GM13976 (cell line): ENCODE results near the gene F2RL3.

Experiments
- DNase-seq: peaks from one replicate; pipeline ENCODE4 v3.0.0; 2012; ENCODE audit warnings: low spot score
- in situ Hi-C: fragments of 300-500 bp; cut with MboI; formaldehyde crosslinking; loops from one replicate; pipeline ENCODE4 v1.12.0; 2022; ENCODE audit warnings: low sequenced_read_pairs, mixed read lengths, inconsistent platforms; ENCODE audit not compliant: unreplicated experiment
- TF ChIP-seq, protein P1 (sequence below): IDR thresholded peaks from 2 replicates; pipeline ENCODE4 v1.5.1; 2012; ENCODE audit warnings: borderline replicate concordance, mild to moderate bottlenecking; ENCODE audit not compliant: insufficient read depth; ENCODE audit errors: extremely low read depth, missing control alignments, control extremely low read depth

Gene F2RL3

DNA sequence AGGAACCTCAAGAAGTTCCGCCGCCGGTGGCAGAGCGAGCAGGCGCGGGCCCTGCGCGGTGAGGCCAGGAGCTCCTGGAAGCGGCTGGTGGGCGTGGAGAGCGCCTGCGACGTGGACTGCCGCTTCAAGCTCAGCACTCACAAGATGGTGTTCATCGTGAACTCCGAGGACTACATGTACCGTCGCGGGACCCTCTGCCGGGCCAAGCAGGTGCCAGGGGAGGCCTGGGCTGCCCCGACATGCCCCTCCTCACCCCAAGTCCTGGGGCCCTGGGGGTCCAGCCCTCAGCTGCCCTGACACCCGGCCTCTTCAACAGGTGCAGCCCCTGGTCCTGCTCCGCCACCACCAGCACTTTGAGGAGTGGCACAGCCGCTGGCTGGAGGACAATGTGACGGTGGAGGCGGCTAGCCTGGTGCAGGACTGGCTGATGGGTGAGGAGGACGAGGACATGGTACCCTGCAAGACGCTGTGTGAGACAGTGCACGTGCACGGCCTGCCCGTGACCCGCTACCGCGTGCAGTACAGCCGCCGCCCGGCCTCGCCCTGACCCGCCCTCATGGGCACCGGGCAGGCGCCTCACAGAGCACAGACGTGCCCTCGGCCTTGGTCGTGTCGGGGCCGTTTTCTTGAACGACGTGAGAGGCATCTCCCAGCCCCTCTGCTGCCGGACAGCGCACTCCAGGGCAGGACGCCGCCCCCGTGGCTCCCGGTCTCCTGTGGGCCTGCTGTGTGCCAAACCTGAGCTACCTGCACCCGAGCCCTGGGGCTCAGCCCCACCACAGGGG is 10.4 kb upstream of the F2RL3 start:
- in situ Hi-C loops = no loop called here
- TF ChIP-seq, protein P1, sequence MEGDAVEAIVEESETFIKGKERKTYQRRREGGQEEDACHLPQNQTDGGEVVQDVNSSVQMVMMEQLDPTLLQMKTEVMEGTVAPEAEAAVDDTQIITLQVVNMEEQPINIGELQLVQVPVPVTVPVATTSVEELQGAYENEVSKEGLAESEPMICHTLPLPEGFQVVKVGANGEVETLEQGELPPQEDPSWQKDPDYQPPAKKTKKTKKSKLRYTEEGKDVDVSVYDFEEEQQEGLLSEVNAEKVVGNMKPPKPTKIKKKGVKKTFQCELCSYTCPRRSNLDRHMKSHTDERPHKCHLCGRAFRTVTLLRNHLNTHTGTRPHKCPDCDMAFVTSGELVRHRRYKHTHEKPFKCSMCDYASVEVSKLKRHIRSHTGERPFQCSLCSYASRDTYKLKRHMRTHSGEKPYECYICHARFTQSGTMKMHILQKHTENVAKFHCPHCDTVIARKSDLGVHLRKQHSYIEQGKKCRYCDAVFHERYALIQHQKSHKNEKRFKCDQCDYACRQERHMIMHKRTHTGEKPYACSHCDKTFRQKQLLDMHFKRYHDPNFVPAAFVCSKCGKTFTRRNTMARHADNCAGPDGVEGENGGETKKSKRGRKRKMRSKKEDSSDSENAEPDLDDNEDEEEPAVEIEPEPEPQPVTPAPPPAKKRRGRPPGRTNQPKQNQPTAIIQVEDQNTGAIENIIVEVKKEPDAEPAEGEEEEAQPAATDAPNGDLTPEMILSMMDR = no peak
- no peak for DNase-seq

DNA sequence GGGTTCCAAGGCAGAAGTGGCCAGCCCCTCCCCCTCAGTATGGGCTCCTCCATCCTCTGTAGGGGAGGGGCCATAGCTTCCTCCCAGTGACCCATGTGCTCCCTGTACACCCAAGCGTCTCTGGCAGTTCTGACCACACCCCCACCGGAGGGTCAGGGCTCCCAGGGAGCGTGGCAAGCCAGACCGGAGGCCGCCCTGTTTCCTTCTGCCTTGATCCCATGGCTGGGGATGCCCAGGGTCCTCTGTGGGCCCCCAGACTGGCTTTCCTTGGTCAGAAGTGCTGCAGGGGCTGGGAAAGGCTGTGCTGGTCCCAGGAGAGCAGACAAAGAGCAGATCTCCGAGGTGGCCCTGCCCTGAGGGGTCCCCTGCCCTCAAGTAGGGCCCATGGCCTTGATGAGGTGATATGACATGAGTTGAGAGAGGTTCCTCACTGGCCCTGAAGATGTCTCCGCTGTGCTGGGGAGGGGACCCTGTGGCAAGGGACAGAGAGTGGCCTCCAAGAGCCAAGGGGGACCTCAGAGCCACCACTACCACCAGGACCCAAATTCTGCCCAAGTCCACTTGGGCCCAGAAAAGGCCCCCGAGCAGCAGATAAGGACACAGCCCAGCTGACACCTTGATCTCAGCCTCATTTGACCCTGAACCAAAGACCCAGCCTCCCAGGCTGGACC is 7.8 kb upstream of the F2RL3 start:
- in situ Hi-C loops = no loop called here
- DNase-seq = no peak
- TF ChIP-seq, protein P1 = no peak

DNA sequence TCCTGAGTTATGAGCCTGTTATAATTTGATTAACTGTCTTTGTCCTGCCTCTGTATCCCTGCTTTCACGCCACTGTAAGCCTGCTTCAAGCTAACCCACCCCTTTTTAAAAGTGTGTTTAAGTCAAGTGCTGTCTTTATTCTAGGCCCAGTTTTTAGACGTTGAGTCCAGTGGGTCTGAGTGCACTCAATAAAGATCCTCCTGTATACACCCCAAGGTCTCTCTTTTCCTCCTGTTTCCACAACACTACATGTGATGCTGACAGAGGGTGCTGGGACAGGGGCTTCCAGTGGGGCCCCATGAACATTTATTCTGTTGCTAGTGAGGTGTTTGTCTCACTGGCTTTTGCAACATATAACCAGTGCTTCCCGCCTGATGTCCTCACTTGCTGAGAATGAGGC is 6.7 kb upstream of the F2RL3 start:
- TF ChIP-seq, protein P1 = no peak
- in situ Hi-C loops = no loop called here
- no peak for DNase-seq

DNA sequence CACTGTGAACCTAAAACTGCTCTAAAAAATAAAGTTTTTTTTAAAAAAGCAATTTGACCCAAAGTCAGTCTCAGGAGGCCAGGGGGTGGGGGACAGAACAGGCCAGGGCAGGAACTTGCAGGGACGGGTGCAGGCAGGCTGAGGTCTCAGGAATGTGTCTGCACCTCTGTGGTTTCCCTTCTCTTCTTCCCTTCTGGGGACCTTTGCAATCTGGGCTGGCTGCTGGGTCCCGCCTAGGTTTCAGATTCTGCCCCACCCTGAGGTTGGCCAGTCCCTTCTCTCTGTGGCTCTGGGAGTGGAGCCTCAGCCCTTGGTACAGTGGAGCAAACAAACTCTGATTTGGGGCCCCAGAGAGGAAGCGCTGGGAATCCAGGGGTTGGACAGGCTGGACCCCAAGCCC is 5.3 kb upstream of the F2RL3 start:
- in situ Hi-C loops = no loop called here
- DNase-seq = no peak
- TF ChIP-seq, protein P1 = no peak

DNA sequence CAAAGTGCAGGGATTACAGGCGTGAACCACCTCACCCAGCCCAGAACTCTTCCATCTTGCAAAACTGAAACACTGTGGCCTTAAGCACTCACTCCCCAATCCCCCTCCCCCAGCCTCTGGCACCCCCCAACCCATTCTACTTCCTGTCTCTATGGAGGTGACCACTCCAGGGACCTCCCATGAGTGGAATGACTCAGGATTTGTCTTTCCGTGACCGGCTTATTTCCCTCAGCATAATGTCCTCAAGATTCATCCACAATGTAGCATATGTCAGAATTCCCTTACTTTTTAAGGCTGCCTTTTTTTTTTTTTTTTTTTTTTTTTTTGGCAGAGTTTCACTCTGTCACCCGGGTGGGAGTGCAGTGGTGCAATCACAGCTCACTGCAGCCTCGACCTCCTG is 3.6 kb upstream of the F2RL3 start:
- no peak for DNase-seq
- in situ Hi-C loops = no loop called here

DNA sequence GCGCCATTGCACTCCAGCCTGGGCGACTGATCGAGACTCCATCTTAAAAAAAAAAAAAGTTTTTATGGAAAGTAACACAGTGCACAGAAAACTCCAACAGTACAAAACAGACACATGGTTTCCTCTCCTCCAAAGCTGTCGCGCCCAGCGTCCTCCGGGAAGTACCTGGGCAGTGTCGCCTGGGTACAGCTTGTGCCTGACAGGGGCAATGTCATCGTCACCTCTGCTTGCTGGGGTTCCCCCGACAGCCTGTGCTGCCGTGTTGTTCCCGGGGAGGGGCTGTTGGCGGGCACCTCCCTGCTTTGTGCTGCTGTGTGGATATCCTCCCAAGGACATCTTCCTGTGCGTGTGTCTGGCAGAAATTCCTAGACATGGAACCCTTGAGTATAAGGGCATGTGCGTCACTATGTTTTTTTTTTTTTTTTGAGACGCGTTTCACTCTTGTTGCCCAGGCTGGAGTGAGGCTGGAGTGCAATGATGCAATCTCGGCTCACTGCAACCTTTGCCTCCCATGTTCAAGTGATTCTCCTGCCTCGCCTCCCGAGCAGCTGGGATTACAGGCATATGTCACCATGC is 2.4 kb upstream of the F2RL3 start:
- no peak for DNase-seq
- TF ChIP-seq, protein P1 = no peak
- in situ Hi-C loops = no loop called here

More for the DNA sequence above, 3.6 kb upstream of the F2RL3 start:
- TF ChIP-seq, protein P1 = no peak
